ENCODE results near the gene THSD4. TPM values are rescaled to one million over a fixed set of nuclear protein-coding genes. Genes with fewer than 3 reads are reported as not detected.
"Not testable (repeated sequence)": the region's sequence is repeated elsewhere in the genome, so short reads cannot be mapped to it uniquely, and the experiment has no call there.

THSD4 gene
- total RNA-seq, 2 experiments from 2014 or later, result not detected

DNA sequence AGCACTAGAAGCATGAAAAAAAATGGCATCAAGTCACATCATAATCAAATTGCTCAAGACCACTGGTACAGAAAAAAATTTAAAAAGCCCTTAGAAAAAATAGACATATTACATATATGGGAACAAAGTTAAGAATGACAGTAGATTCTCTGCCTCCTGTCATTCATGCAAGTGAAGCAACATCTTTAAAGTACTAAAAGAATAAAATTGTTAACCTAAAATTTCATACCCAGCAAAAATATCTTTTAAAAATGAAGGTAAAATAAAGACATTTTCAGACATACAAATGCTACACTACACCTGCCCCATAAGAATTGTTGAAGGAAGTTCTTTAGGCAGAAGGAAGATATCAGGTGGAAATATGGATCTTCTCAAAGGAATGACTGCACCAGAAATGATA is 55.9 kb downstream of the THSD4 start:
- CTCF ChIA-PET, result no interaction called here
- intact Hi-C loops (cut with micrococcal nuclease), result no loop called here

DNA sequence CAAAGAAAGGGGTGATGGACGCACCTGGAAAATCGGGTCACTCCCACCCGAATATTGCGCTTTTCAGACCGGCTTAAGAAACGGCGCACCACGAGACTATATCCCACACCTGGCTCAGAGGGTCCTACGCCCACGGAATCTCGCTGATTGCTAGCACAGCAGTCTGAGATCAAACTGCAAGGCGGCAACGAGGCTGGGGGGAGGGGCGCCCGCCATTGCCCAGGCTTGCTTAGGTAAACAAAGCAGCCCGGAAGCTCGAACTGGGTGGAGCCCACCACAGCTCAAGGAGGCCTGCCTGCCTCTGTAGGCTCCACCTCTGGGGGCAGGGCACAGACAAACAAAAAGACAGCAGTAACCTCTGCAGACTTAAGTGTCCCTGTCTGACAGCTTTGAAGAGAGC is 59.1 kb downstream of the THSD4 start:
- intact Hi-C loops (cut with micrococcal nuclease); DNase-seq; ATAC-seq; H3K4me3 Mint-ChIP-seq; H3K4me1 Mint-ChIP-seq (ENCODE audit: low read depth); H3K27me3 Mint-ChIP-seq; H3K36me3 Mint-ChIP-seq (ENCODE audit: low read depth); CTCF ChIA-PET; H3K27ac Mint-ChIP-seq; H3K9me3 Mint-ChIP-seq; POLR2A ChIA-PET: not testable (repeated sequence)

More for the DNA sequence above, 55.9 kb downstream of the THSD4 start:
- POLR2A ChIA-PET, result no interaction called here
- ATAC-seq, result no peak
- H3K27me3 Mint-ChIP-seq, result peaks cover 13% of the 10 kb centered on the region
- no peak for DNase-seq
- no peaks in the 10 kb centered on the region for H3K36me3 Mint-ChIP-seq (ENCODE audit: low read depth)
- peaks cover 6% of the 10 kb centered on the region for H3K9me3 Mint-ChIP-seq
- H3K4me1 Mint-ChIP-seq (ENCODE audit: low read depth), result no peaks in the 10 kb centered on the region
- TF ChIP-seq, protein P1, sequence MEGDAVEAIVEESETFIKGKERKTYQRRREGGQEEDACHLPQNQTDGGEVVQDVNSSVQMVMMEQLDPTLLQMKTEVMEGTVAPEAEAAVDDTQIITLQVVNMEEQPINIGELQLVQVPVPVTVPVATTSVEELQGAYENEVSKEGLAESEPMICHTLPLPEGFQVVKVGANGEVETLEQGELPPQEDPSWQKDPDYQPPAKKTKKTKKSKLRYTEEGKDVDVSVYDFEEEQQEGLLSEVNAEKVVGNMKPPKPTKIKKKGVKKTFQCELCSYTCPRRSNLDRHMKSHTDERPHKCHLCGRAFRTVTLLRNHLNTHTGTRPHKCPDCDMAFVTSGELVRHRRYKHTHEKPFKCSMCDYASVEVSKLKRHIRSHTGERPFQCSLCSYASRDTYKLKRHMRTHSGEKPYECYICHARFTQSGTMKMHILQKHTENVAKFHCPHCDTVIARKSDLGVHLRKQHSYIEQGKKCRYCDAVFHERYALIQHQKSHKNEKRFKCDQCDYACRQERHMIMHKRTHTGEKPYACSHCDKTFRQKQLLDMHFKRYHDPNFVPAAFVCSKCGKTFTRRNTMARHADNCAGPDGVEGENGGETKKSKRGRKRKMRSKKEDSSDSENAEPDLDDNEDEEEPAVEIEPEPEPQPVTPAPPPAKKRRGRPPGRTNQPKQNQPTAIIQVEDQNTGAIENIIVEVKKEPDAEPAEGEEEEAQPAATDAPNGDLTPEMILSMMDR (IDR thresholded peaks at IDR 0.05), result no peak
- no peak overlapping the region for H3K4me3 Mint-ChIP-seq
- H3K27ac Mint-ChIP-seq, result no peak overlapping the region

DNA sequence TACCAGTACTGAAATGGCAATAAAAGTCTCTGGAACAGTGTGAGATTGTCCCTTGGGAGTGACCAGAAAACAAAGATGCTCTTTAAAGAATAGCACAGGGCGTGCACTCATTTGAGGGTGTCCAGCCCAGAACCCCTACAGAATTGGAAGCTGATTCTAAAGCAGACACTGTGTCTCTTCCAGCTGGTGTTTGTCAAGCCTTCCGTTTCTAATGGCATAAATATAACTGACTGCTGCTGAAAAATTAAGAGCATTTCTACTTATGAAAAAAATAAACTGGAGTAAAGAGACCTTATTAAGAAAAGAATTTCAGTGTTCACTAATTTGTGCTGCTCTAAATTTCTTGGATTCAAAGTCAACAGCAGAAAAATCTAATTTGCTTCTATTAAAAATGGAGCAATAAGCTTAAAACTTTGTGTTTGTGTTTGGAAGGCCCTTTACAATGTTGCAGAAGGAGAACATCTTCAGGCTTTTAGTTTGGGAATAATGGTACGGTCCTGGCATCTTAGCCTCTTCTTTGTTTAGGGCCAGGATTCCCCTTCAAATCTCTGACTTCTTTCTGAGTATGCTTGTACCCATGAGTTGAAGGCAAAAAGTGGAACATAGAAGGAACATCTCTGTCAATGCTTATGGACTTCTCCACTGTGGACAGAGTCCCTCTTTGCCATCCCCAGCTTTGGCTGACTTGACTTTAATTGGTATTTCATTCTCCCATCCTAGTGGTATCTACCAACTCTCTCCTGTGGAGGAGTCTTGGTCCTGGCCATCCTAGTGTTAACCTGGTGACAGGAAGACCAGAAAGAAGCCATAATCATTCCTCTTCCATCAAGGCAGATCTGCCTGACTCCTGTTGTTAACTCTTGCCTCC is 65.9 kb downstream of the THSD4 start:
- CTCF ChIA-PET, result no interaction called here
- Mint-ChIP-seq H3K4me1 (ENCODE audit: low read depth) (no peaks in the 10 kb centered on the region), H3K27ac (no peak overlapping the region)

DNA sequence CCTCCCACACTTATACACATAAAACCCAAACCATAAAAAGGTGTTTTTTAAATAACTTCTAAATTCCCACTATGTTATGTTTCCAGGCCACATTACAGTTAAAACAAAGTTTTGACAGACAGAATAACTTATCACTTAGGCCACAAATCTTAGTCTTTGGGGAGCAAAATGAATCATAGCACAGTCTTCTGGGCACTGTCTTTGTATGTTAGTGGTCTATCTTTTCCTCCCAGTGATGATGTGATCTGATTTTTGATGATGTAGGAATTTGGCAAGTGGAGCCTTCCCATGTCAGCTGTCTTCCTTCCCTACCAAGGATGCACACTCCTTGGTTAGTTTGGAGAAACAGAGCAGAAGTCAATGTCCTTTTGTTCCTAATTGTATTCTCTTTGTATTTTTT is 67.3 kb downstream of the THSD4 start:
- H3K27ac Mint-ChIP-seq, result no peak overlapping the region
- POLR2A ChIA-PET, result no interaction called here
- H3K27me3 Mint-ChIP-seq, result no peaks in the 10 kb centered on the region
- no peak overlapping the region for H3K4me3 Mint-ChIP-seq
- CTCF ChIA-PET, result no interaction called here
- intact Hi-C loops (cut with micrococcal nuclease), result no loop called here
- no peak for ATAC-seq
- DNase-seq, result no peak
- H3K9me3 Mint-ChIP-seq, result peaks cover 4% of the 10 kb centered on the region
- TF ChIP-seq, protein P1 (IDR thresholded peaks at IDR 0.05), result no peak
- H3K4me1 Mint-ChIP-seq (ENCODE audit: low read depth), result no peaks in the 10 kb centered on the region
- H3K36me3 Mint-ChIP-seq (ENCODE audit: low read depth), result no peaks in the 10 kb centered on the region

More for the DNA sequence above, 65.9 kb downstream of the THSD4 start:
- H3K4me3 Mint-ChIP-seq, result no peak overlapping the region
- POLR2A ChIA-PET, result no interaction called here
- intact Hi-C loops (cut with micrococcal nuclease), result no loop called here
- peaks cover 4% of the 10 kb centered on the region for H3K9me3 Mint-ChIP-seq
- no peaks in the 10 kb centered on the region for H3K27me3 Mint-ChIP-seq
- no peak for ATAC-seq
- TF ChIP-seq, protein P1 (IDR thresholded peaks at IDR 0.05), result no peak
- no peaks in the 10 kb centered on the region for H3K36me3 Mint-ChIP-seq (ENCODE audit: low read depth)
- DNase-seq, result no peak

DNA sequence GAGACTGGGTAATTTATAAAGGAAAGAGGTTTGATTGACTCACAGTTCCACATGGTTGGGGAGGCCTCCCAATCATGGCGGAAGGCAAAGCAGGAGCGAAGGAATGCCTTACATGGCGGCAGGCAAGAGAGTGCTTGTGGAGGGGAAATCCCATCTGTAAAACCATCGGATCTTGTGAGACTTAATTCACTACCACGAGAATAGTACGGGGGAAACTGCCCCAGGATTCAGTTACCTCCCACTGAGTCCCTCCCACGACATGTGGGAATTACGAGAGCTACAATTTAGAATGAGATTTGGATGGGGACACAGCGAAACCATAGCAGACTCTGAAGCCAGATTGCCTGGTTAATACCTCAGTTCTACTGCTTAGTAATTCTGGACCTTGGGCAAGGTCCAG is 67.8 kb downstream of the THSD4 start:
- no peak for ATAC-seq
- intact Hi-C loops (cut with micrococcal nuclease), result no loop called here
- no peak for DNase-seq
- ChIA-PET POLR2A (no interaction called here), CTCF (no interaction called here)
- H3K4me1 Mint-ChIP-seq (ENCODE audit: low read depth), result no peaks in the 10 kb centered on the region
- TF ChIP-seq, protein P1 (IDR thresholded peaks at IDR 0.05), result no peak
- no peak overlapping the region for H3K27ac Mint-ChIP-seq
- H3K9me3 Mint-ChIP-seq, result peaks cover 4% of the 10 kb centered on the region
- H3K4me3 Mint-ChIP-seq, result no peak overlapping the region
- H3K36me3 Mint-ChIP-seq (ENCODE audit: low read depth), result no peaks in the 10 kb centered on the region
- H3K27me3 Mint-ChIP-seq, result no peaks in the 10 kb centered on the region

Data from activated CD8-positive, alpha-beta T cell treated with anti-CD3 and anti-CD28 coated beads for 36 hours (primary cell).